C4-2B (cell line): Measurements from ENCODE around the gene GIT2.

Experiments
- ZFX ChIP-seq: fragments of 450-650 bp; IDR thresholded peaks from 2 replicates; pipeline ENCODE4 v1.6.1; 2017
- TF ChIP-seq, protein P1 (sequence below): fragments of 450-650 bp; conservative IDR thresholded peaks from 2 replicates; pipeline ENCODE4 v1.5.1; 2017; ENCODE audit warnings: mild to moderate bottlenecking

DNA sequence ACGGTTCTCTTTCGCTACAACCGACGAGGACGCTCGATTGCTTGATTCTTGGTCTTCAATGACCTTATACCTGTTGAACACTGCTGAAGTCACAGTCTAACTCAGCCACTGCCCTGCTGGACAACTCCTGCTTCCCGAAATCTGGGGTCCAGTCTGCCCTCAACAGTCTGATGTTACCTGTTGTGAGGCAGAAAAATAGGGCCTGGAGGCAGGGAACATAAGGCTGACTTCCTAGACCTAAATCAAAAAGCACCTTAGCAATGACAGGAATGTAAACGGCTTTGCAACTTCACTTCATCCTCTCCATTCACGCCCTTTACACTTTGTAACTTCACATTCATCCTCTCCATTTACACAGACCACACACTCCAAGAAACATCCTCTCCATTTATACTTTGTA, 115.2 kb downstream of the GIT2 start:
- TF ChIP-seq, protein P1, sequence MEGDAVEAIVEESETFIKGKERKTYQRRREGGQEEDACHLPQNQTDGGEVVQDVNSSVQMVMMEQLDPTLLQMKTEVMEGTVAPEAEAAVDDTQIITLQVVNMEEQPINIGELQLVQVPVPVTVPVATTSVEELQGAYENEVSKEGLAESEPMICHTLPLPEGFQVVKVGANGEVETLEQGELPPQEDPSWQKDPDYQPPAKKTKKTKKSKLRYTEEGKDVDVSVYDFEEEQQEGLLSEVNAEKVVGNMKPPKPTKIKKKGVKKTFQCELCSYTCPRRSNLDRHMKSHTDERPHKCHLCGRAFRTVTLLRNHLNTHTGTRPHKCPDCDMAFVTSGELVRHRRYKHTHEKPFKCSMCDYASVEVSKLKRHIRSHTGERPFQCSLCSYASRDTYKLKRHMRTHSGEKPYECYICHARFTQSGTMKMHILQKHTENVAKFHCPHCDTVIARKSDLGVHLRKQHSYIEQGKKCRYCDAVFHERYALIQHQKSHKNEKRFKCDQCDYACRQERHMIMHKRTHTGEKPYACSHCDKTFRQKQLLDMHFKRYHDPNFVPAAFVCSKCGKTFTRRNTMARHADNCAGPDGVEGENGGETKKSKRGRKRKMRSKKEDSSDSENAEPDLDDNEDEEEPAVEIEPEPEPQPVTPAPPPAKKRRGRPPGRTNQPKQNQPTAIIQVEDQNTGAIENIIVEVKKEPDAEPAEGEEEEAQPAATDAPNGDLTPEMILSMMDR: no peak
- no peak for TF ChIP-seq ZFX
